ENCODE measurements around the gene HOXA1.

The HOXA1 gene

DNA sequence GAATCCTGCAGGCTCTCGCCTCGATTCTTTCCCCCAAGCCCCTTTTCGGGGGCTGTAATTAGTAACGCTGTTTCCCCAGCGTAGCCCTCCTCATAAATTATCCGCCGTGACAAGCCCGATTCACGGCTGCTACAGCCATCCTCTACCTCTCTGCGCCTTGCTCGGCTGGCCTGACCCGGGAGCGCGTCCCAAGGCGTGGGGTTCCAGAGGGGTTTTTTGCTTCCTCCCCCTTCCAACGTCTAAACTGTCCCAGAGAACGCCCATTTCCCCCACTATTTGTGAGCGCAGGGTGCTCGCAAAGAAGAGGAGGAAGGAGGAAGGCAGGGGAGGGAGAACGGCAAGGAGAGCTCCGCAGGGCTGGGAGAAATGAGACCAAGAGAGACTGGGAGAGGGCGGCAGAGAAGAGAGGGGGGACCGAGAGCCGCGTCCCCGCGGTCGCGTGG, 46.8 kb upstream of the HOXA1 start:
- DNase-seq (ENCODE audit: low read depth): no peak
- in situ Hi-C loops (cut with HindIII; ENCODE audit: low sequenced_read_pairs): no loop called here
- TF ChIP-seq CTCF (IDR thresholded peaks at IDR 0.05; ENCODE audit: low read depth, low read length, missing control alignments): no peak
- H3K4me3 ChIP-seq (ENCODE audit: low read depth, low read length): peak overlapping the region; percentile 31

DNA sequence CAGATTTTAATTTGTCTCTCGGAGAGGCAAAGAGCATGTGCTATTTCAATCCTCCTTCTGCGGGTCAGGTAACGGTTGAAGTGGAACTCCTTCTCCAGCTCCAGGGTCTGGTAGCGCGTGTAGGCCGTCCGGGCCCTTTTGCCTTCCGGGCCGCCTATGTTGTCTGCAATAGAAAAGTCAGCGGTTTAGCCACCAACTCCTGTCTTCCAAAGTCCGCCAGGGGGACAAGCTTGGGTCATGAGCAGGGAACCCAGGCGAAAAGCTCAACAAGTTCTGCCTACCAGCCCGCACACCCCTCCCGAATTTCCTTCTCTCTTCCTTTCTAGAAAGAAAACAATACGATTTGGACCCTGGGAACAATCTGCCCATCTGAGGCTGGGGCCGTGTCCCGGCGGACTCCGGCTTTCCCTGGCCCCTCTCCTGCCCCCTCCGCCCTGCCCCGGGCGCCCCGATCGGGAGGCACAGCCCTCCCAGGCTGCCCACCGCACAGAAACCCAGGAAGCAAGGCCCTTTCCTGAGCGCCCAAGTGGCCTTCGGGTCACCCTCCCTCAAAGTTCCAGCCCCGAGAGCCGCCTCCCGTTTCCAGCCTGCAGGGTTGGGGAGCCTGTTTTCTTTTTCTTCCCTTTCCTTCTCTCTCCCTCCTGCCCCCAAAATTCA, 46.3 kb upstream of the HOXA1 start:
- H3K4me3 ChIP-seq (ENCODE audit: low read depth, low read length): peak overlapping the region; percentile 31
- in situ Hi-C loops (cut with HindIII; ENCODE audit: low sequenced_read_pairs): no loop called here
- TF ChIP-seq CTCF (IDR thresholded peaks at IDR 0.05; ENCODE audit: low read depth, low read length, missing control alignments): peak; percentile 5
- no peak for DNase-seq (ENCODE audit: low read depth)

DNA sequence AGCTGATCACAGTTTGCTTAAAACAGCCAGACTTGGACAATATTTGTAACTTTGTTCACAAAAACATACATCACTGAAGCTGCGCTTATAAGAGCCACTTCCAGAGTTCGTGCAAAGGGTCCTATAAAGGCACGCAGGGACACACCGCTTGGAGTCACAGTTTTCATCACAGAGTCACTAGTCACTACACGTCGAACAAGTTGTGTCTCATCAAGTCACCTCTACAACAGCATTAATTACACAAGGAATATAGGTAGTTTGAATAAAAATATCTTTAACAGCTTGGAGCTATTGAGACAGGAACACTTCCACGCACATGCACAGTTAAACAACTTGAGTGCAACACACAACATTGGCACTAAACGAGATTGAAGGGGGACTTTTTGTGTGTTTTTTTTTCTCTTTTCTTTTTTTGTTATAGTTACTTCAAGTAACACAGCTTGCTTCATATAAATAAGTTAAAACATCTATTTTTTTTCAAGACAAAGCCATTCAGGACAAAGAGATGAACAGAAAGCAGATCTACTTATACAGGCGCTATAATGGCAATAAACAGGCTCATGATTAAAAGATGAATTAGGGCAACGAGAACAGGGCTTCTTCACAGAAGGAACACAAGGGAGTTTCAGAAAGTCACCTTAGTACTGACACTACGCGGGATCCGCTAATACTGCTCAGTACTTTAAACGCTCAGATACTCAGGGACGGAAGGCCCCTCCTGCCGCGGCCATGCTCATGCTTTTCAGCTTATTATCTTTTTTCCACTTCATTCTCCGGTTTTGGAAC, 45.5 kb upstream of the HOXA1 start:
- in situ Hi-C loops (cut with HindIII; ENCODE audit: low sequenced_read_pairs): no loop called here
- H3K4me3 ChIP-seq (ENCODE audit: low read depth, low read length): no peak overlapping the region
- no peak for TF ChIP-seq CTCF (IDR thresholded peaks at IDR 0.05; ENCODE audit: low read depth, low read length, missing control alignments)
- DNase-seq (ENCODE audit: low read depth): no peak

DNA sequence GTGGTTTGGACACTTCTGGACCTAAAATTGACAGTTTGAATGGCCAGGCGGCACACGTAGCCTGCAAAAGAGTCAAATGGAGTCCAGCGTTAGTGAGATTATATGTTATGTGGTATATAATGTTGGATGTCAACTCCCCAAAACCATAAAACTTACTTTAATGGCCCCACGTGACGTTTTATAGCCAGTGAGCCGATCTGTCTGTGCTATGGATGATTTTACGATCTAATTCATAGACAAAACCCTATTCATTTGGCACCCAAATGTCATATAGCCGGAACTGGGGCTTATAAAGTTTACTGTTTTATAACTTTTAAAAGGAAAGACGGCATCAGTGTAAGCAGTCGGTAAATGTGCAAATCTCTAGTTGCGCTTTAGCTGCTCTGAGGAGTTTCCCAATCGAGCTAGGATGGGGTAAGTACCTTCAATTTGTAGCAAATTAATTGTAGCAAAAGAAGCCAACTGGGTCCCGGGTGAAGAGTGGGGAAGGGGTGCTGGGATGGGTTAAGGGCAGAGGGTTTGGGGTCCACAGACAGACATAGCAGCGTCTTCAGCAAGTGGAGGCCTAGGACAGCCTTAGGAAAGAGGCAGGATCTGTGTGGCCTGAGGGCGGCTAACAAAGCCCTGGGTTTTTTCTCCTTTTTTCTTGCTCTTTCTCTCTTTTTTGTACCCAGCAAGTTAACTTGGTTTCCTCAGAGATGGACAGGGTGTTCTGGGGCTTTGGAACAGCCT, 44.5 kb upstream of the HOXA1 start:
- no peak overlapping the region for H3K4me3 ChIP-seq (ENCODE audit: low read depth, low read length)
- no peak for DNase-seq (ENCODE audit: low read depth)
- in situ Hi-C loops (cut with HindIII; ENCODE audit: low sequenced_read_pairs): no loop called here
- TF ChIP-seq CTCF (IDR thresholded peaks at IDR 0.05; ENCODE audit: low read depth, low read length, missing control alignments): no peak

GRCh38 chr7:27139334-27140125, 43.7 kb upstream of the HOXA1 start:
- in situ Hi-C loops (cut with HindIII; ENCODE audit: low sequenced_read_pairs): no loop called here
- TF ChIP-seq CTCF (IDR thresholded peaks at IDR 0.05; ENCODE audit: low read depth, low read length, missing control alignments): no peak
- DNase-seq (ENCODE audit: low read depth): no peak
- H3K4me3 ChIP-seq (ENCODE audit: low read depth, low read length): no peak overlapping the region

GRCh38 chr7:27138985-27139333, 43.2 kb upstream of the HOXA1 start:
- no peak overlapping the region for H3K4me3 ChIP-seq (ENCODE audit: low read depth, low read length)
- TF ChIP-seq CTCF (IDR thresholded peaks at IDR 0.05; ENCODE audit: low read depth, low read length, missing control alignments): no peak
- no peak for DNase-seq (ENCODE audit: low read depth)
- in situ Hi-C loops (cut with HindIII; ENCODE audit: low sequenced_read_pairs): no loop called here

Measured in astrocyte of the cerebellum (primary cell).